Measurements from ENCODE around the gene NOVA1.

Gene NOVA1

GRCh38 chr14:26444822-26445221, 153.0 kb downstream of the NOVA1 start:
- no peak for ATAC-seq
- no peak for TF ChIP-seq TSHZ2 (CRISPR knock-in tag; IDR thresholded peaks at IDR 0.05)
- TF ChIP-seq PATZ1 (CRISPR knock-in tag; IDR thresholded peaks at IDR 0.05; ENCODE audit: borderline replicate concordance) = no peak
- no peak for TF ChIP-seq CSDC2 (CRISPR knock-in tag; IDR thresholded peaks at IDR 0.05)
- TF ChIP-seq PPARA (CRISPR knock-in tag; IDR thresholded peaks at IDR 0.05; ENCODE audit: borderline replicate concordance) = no peak
- TF ChIP-seq CSRNP3 (CRISPR knock-in tag; IDR thresholded peaks at IDR 0.05) = no peak
- no peak for TF ChIP-seq ZNF70 (CRISPR knock-in tag; IDR thresholded peaks at IDR 0.05)
- TF ChIP-seq ISL1 (CRISPR knock-in tag; IDR thresholded peaks at IDR 0.05) = no peak
- no peak for TF ChIP-seq RARB (CRISPR knock-in tag; IDR thresholded peaks at IDR 0.05)
- no peak for TF ChIP-seq SNAI2 (CRISPR knock-in tag; IDR thresholded peaks at IDR 0.05)
- no peak for TF ChIP-seq ZNF8 (CRISPR knock-in tag; IDR thresholded peaks at IDR 0.05)
- no peak for TF ChIP-seq TCF4 (CRISPR knock-in tag; IDR thresholded peaks at IDR 0.05; ENCODE audit: borderline replicate concordance)
- TF ChIP-seq ESRRG (CRISPR knock-in tag; IDR thresholded peaks at IDR 0.05) = no peak
- no peak for TF ChIP-seq CREB5 (CRISPR knock-in tag; IDR thresholded peaks at IDR 0.05; ENCODE audit: low read depth)
- no peak for TF ChIP-seq ZFP30 (CRISPR knock-in tag; IDR thresholded peaks at IDR 0.05)
- no peak for TF ChIP-seq BACH2 (CRISPR knock-in tag; IDR thresholded peaks at IDR 0.05; ENCODE audit: borderline replicate concordance)
- TF ChIP-seq POU6F1 (CRISPR knock-in tag; IDR thresholded peaks at IDR 0.05; ENCODE audit: borderline replicate concordance, low read depth) = no peak
- TF ChIP-seq ZC3H10 (CRISPR knock-in tag; IDR thresholded peaks at IDR 0.05) = no peak
- TF ChIP-seq ARNTL (CRISPR knock-in tag; IDR thresholded peaks at IDR 0.05; ENCODE audit: borderline replicate concordance, low read depth) = no peak

GRCh38 chr14:26443654-26444053, 154.2 kb downstream of the NOVA1 start:
- TF ChIP-seq PPARA (CRISPR knock-in tag; IDR thresholded peaks at IDR 0.05; ENCODE audit: borderline replicate concordance) (no peak), ZFP3 (CRISPR knock-in tag; IDR thresholded peaks at IDR 0.05) (no peak), TCF4 (CRISPR knock-in tag; IDR thresholded peaks at IDR 0.05; ENCODE audit: borderline replicate concordance) (no peak), RARB (CRISPR knock-in tag; IDR thresholded peaks at IDR 0.05) (no peak), ZNF70 (CRISPR knock-in tag; IDR thresholded peaks at IDR 0.05) (no peak), SNAI2 (CRISPR knock-in tag; IDR thresholded peaks at IDR 0.05) (no peak), ZNF8 (CRISPR knock-in tag; IDR thresholded peaks at IDR 0.05) (no peak), ZNF565 (CRISPR knock-in tag; conservative IDR thresholded peaks at IDR 0.05; ENCODE audit: low read depth) (no peak), TOX (CRISPR knock-in tag; IDR thresholded peaks at IDR 0.05; ENCODE audit: borderline replicate concordance) (no peak), ARNTL (CRISPR knock-in tag; IDR thresholded peaks at IDR 0.05; ENCODE audit: borderline replicate concordance, low read depth) (no peak), CREB5 (CRISPR knock-in tag; IDR thresholded peaks at IDR 0.05; ENCODE audit: low read depth) (no peak), OSR1 (CRISPR knock-in tag; IDR thresholded peaks at IDR 0.05) (no peak), POU6F1 (CRISPR knock-in tag; IDR thresholded peaks at IDR 0.05; ENCODE audit: borderline replicate concordance, low read depth) (no peak), ZFP30 (CRISPR knock-in tag; IDR thresholded peaks at IDR 0.05) (no peak), TSHZ2 (CRISPR knock-in tag; IDR thresholded peaks at IDR 0.05) (no peak), CSDC2 (CRISPR knock-in tag; IDR thresholded peaks at IDR 0.05) (no peak), ZC3H10 (CRISPR knock-in tag; IDR thresholded peaks at IDR 0.05) (no peak), ESRRG (CRISPR knock-in tag; IDR thresholded peaks at IDR 0.05) (no peak)
- no peak for ATAC-seq
